HL-60 (cell line): ENCODE measurements around the gene PPP5C.

ENCODE experiments used
- DNase-seq, 2 experiments: peaks; one replicate each; pipeline ENCODE4 v3.0.0-alpha.2; 2010 to 2020; ENCODE audit warnings: low read depth in 1 of 2, low spot score in 1 of 2
- H3K27ac ChIP-seq: fragments of 250-450 bp; sonication (Bioruptor Pico); replicated peaks from 2 replicates; pipeline ENCODE4 v1.5.1; 2020; ENCODE audit warnings: mild to moderate bottlenecking, moderate library complexity
- H3K27me3 ChIP-seq: fragments of 250-450 bp; sonication (Bioruptor Pico); 2 replicates; pipeline ENCODE4 v1.5.1; 2021; ENCODE audit warnings: mild to moderate bottlenecking, moderate library complexity; ENCODE audit not compliant: insufficient read depth, poor library complexity, severe bottlenecking
- H3K4me3 ChIP-seq: replicated peaks from 2 replicates; pipeline ENCODE4 v1.5.1; 2011; ENCODE audit warnings: mild to moderate bottlenecking, control low read depth, low read length; ENCODE audit not compliant: insufficient read depth
- CTCF ChIP-seq: IDR thresholded peaks from one replicate; pipeline ENCODE4 v1.5.1; 2011; ENCODE audit warnings: low read length, control low read depth, inconsistent platforms; ENCODE audit not compliant: insufficient read depth
- GABPA ChIP-seq: IDR thresholded peaks from 2 replicates; pipeline ENCODE4 v1.6.1; 2012; ENCODE audit warnings: low read depth
- POLR2AphosphoS5 ChIP-seq: IDR thresholded peaks from 2 replicates; pipeline ENCODE4 v1.6.1; 2012; ENCODE audit warnings: low read depth
- SPI1 ChIP-seq: IDR thresholded peaks from 2 replicates; pipeline ENCODE4 v1.6.1; 2012; ENCODE audit warnings: low read depth, mild to moderate bottlenecking, borderline replicate concordance
- TF ChIP-seq, protein P1 (sequence below): IDR thresholded peaks from 2 replicates; pipeline ENCODE4 v1.6.1; 2012; ENCODE audit warnings: low read depth; ENCODE audit not compliant: insufficient replicate concordance

The PPP5C gene

DNA sequence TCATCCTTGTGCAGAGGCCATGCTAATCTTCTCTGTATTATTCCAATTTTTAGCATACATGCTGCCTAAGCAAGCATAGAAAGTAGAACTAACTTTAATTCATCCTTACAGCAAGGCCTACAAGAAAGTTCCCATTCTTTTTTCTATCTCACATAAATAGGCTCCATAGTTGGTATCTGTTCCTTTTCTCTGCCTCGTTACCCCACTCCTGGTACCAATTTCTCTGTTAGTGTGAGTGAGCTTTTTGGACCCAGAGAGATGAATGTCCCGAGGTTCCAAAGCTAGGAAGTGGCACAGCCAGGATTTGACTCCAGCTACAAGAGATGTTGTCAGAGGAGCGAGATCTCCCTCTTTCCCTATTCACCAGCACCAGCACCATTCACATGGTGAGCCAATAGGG is 40.4 kb upstream of the PPP5C start:
- Histone ChIP-seq H3K27ac (no peak overlapping the region), H3K27me3 (no peaks in the 10 kb centered on the region)
- TF ChIP-seq GABPA (no peak), POLR2AphosphoS5 (no peak), SPI1 (no peak), CTCF (no peak)
- TF ChIP-seq, protein P1, sequence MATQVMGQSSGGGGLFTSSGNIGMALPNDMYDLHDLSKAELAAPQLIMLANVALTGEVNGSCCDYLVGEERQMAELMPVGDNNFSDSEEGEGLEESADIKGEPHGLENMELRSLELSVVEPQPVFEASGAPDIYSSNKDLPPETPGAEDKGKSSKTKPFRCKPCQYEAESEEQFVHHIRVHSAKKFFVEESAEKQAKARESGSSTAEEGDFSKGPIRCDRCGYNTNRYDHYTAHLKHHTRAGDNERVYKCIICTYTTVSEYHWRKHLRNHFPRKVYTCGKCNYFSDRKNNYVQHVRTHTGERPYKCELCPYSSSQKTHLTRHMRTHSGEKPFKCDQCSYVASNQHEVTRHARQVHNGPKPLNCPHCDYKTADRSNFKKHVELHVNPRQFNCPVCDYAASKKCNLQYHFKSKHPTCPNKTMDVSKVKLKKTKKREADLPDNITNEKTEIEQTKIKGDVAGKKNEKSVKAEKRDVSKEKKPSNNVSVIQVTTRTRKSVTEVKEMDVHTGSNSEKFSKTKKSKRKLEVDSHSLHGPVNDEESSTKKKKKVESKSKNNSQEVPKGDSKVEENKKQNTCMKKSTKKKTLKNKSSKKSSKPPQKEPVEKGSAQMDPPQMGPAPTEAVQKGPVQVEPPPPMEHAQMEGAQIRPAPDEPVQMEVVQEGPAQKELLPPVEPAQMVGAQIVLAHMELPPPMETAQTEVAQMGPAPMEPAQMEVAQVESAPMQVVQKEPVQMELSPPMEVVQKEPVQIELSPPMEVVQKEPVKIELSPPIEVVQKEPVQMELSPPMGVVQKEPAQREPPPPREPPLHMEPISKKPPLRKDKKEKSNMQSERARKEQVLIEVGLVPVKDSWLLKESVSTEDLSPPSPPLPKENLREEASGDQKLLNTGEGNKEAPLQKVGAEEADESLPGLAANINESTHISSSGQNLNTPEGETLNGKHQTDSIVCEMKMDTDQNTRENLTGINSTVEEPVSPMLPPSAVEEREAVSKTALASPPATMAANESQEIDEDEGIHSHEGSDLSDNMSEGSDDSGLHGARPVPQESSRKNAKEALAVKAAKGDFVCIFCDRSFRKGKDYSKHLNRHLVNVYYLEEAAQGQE, result no peak

GRCh38 chr19:46308510-46308909 is 38.4 kb upstream of the PPP5C start:
- no peak for DNase-seq
- no peaks in the 10 kb centered on the region for H3K27me3 ChIP-seq
- no peak overlapping the region for H3K4me3 ChIP-seq
- no peak for TF ChIP-seq POLR2AphosphoS5
- TF ChIP-seq SPI1, result no peak
- TF ChIP-seq CTCF, result no peak
- TF ChIP-seq, protein P1, result no peak
- TF ChIP-seq GABPA, result no peak
- no peak overlapping the region for H3K27ac ChIP-seq

More for the DNA sequence above, 40.4 kb upstream of the PPP5C start:
- no peak overlapping the region for H3K4me3 ChIP-seq
- DNase-seq, result no peak

GRCh38 chr19:46309056-46309455 is 37.8 kb upstream of the PPP5C start:
- TF ChIP-seq POLR2AphosphoS5, result no peak
- TF ChIP-seq, protein P1, result no peak
- no peak for TF ChIP-seq CTCF
- TF ChIP-seq GABPA, result no peak
- TF ChIP-seq SPI1, result no peak
- no peak for DNase-seq
- Histone ChIP-seq H3K4me3 (no peak overlapping the region), H3K27me3 (no peaks in the 10 kb centered on the region), H3K27ac (no peak overlapping the region)
